OCI-LY3 (cell line): Measurements from ENCODE around the gene FSCN2.

ENCODE experiments used
- H2AFZ ChIP-seq: fragments of 200-600, 300-600 bp; shearing (Covaris generic); 2 replicates; pipeline ENCODE4 v1.6.0; 2014; ENCODE audit warnings: antibody characterized with exemption, low read depth, low read length
- H3K27ac ChIP-seq: fragments of 200-600, 300-600 bp; sonication (generic); 2 replicates; pipeline ENCODE4 v1.5.1; 2014; ENCODE audit warnings: mild to moderate bottlenecking, low read length, moderate library complexity, mixed read lengths
- H3K27me3 ChIP-seq: fragments of 200-600, 300-600 bp; sonication (generic); 2 replicates; pipeline ENCODE4 v1.6.1; 2014; ENCODE audit warnings: low read depth, low read length, mixed read lengths
- H3K36me3 ChIP-seq: fragments of 200-600, 300-600 bp; sonication (generic); replicated peaks from 2 replicates; pipeline ENCODE3; 2014; ENCODE audit warnings: low read depth, low read length, mixed read lengths
- H3K4me1 ChIP-seq: fragments of 300-600, 200-600 bp; sonication (generic); 2 replicates; pipeline ENCODE4 v1.6.1; 2014; ENCODE audit warnings: low read length, mixed read lengths
- H3K4me2 ChIP-seq: fragments of 200-600, 300-600 bp; sonication (generic); 2 replicates; pipeline ENCODE4 v1.6.1; 2014; ENCODE audit warnings: low read length, mixed read lengths
- H3K4me3 ChIP-seq: fragments of 300-600, 200-600 bp; sonication (generic); 2 replicates; pipeline ENCODE4 v1.5.1; 2014; ENCODE audit warnings: antibody characterized with exemption, mild to moderate bottlenecking, low read length, moderate library complexity
- H3K79me2 ChIP-seq: fragments of 300-600, 200-600 bp; shearing (Covaris generic); 2 replicates; pipeline ENCODE4 v1.6.1; 2014; ENCODE audit warnings: mild to moderate bottlenecking, low read length, mixed read lengths
- H3K9ac ChIP-seq: fragments of 300-600, 200-600 bp; shearing (Covaris generic); 2 replicates; pipeline ENCODE4 v1.6.0; 2014; ENCODE audit warnings: mild to moderate bottlenecking, low read length, moderate library complexity
- H3K9me3 ChIP-seq: fragments of 200-600, 300-600 bp; shearing (Covaris generic); 2 replicates; pipeline ENCODE4 v1.6.1; 2014; ENCODE audit warnings: low read length, mixed read lengths; ENCODE audit not compliant: insufficient read depth
- H4K20me1 ChIP-seq: fragments of 200-600, 300-600 bp; sonication (generic); 2 replicates; pipeline ENCODE4 v1.6.1; 2016; ENCODE audit warnings: low read length, mixed read lengths; ENCODE audit not compliant: insufficient read depth
- EZH2phosphoT487 ChIP-seq: fragments of 200-600 bp; shearing (Covaris generic); IDR thresholded peaks from 2 replicates; pipeline ENCODE4 v1.6.1; 2018; ENCODE audit warnings: antibody characterized with exemption, mixed run types, low read depth
- TF ChIP-seq, protein P1 (sequence below): fragments of 200-600, 300-600 bp; sonication (generic); IDR thresholded peaks from 2 replicates; pipeline ENCODE4 v1.5.1; 2014; ENCODE audit warnings: antibody characterized with exemption, low read length, low read depth

Gene FSCN2

GRCh38 chr17:81513372-81513752, 14.8 kb upstream of the FSCN2 start:
- peaks cover 49% of the 10 kb centered on the region for H3K4me1 ChIP-seq
- peak overlapping the region; percentile 95 for H3K27ac ChIP-seq
- H3K4me3 ChIP-seq, result peak overlapping the region; percentile 83
- TF ChIP-seq, protein P1, sequence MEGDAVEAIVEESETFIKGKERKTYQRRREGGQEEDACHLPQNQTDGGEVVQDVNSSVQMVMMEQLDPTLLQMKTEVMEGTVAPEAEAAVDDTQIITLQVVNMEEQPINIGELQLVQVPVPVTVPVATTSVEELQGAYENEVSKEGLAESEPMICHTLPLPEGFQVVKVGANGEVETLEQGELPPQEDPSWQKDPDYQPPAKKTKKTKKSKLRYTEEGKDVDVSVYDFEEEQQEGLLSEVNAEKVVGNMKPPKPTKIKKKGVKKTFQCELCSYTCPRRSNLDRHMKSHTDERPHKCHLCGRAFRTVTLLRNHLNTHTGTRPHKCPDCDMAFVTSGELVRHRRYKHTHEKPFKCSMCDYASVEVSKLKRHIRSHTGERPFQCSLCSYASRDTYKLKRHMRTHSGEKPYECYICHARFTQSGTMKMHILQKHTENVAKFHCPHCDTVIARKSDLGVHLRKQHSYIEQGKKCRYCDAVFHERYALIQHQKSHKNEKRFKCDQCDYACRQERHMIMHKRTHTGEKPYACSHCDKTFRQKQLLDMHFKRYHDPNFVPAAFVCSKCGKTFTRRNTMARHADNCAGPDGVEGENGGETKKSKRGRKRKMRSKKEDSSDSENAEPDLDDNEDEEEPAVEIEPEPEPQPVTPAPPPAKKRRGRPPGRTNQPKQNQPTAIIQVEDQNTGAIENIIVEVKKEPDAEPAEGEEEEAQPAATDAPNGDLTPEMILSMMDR, result no peak
- no peak for TF ChIP-seq EZH2phosphoT487
- H3K36me3 ChIP-seq, result peaks cover 47% of the 10 kb centered on the region
- no peaks in the 10 kb centered on the region for H3K9me3 ChIP-seq
- H3K4me2 ChIP-seq, result peak overlapping the region; percentile 85
- H4K20me1 ChIP-seq, result peaks cover 38% of the 10 kb centered on the region
- H3K9ac ChIP-seq, result peak overlapping the region; percentile 99
- peaks cover 55% of the 10 kb centered on the region for H3K79me2 ChIP-seq
- no peak overlapping the region for H2AFZ ChIP-seq
- no peaks in the 10 kb centered on the region for H3K27me3 ChIP-seq

GRCh38 chr17:81513753-81514488, 14.3 kb upstream of the FSCN2 start:
- Histone ChIP-seq H3K4me3 (peak overlapping the region; percentile 83), H2AFZ (no peak overlapping the region), H4K20me1 (peaks cover 34% of the 10 kb centered on the region), H3K4me1 (peaks cover 54% of the 10 kb centered on the region), H3K79me2 (peaks cover 55% of the 10 kb centered on the region), H3K36me3 (peaks cover 42% of the 10 kb centered on the region), H3K27me3 (no peaks in the 10 kb centered on the region), H3K27ac (peak overlapping the region; percentile 95), H3K9me3 (no peaks in the 10 kb centered on the region), H3K4me2 (peak overlapping the region; percentile 85), H3K9ac (peak overlapping the region; percentile 99)
- TF ChIP-seq, protein P1, result no peak
- TF ChIP-seq EZH2phosphoT487, result no peak

- Histone ChIP-seq H4K20me1 (peaks cover 29% of the 10 kb centered on the region), H3K36me3 (peaks cover 37% of the 10 kb centered on the region), H3K4me1 (peaks cover 54% of the 10 kb centered on the region), H3K27me3 (no peaks in the 10 kb centered on the region), H3K79me2 (peaks cover 55% of the 10 kb centered on the region), H2AFZ (no peak overlapping the region), H3K9me3 (no peaks in the 10 kb centered on the region), H3K4me2 (peak overlapping the region; percentile 85), H3K4me3 (peak overlapping the region; percentile 83), H3K27ac (peak overlapping the region; percentile 95), H3K9ac (peak overlapping the region; percentile 99)
- TF ChIP-seq, protein P1, result no peak
- no peak for TF ChIP-seq EZH2phosphoT487
Observed at GRCh38 chr17:81514489-81514738, 13.8 kb upstream of the FSCN2 start.

GRCh38 chr17:81514739-81515529, 13.2 kb upstream of the FSCN2 start:
- peaks cover 24% of the 10 kb centered on the region for H4K20me1 ChIP-seq
- peaks cover 32% of the 10 kb centered on the region for H3K36me3 ChIP-seq
- H3K9me3 ChIP-seq, result no peaks in the 10 kb centered on the region
- no peaks in the 10 kb centered on the region for H3K27me3 ChIP-seq
- peaks cover 51% of the 10 kb centered on the region for H3K79me2 ChIP-seq
- peak overlapping the region; percentile 85 for H3K4me2 ChIP-seq
- TF ChIP-seq, protein P1, result no peak
- TF ChIP-seq EZH2phosphoT487, result no peak
- H3K9ac ChIP-seq, result peak overlapping the region; percentile 99
- H3K27ac ChIP-seq, result peak overlapping the region; percentile 95
- peak overlapping the region; percentile 83 for H3K4me3 ChIP-seq
- H3K4me1 ChIP-seq, result peaks cover 54% of the 10 kb centered on the region
- H2AFZ ChIP-seq, result no peak overlapping the region
